DND-41 (cell line): ENCODE results near the gene RNF151.
"Not testable (repeated sequence)": the region's sequence is repeated elsewhere in the genome, so short reads cannot be mapped to it uniquely, and the experiment has no call there.

Experiments used
- ATAC-seq: fragments of 200-7000 bp; cut with Tn5 transposase; 3 replicates; pipeline ENCODE4 v1.9.1; 2021; ENCODE audit warnings: low read depth; ENCODE audit not compliant: insufficient read depth
- DNase-seq: peaks from one replicate; pipeline ENCODE4 v3.0.0-alpha.2; 2020
- H2AFZ ChIP-seq: 2 replicates; pipeline ENCODE4 v1.6.0; 2012; ENCODE audit warnings: low read depth, low read length
- H3K27ac ChIP-seq: 2 replicates; pipeline ENCODE4 v1.5.1; 2012; ENCODE audit warnings: low read length, inconsistent platforms
- H3K27me3 ChIP-seq: fragments of 200-600 bp; sonication (generic); 2 replicates; pipeline ENCODE4 v1.6.0; 2012; ENCODE audit warnings: low read length, mild to moderate bottlenecking, inconsistent platforms; ENCODE audit not compliant: insufficient read depth, poor library complexity
- H3K36me3 ChIP-seq: 2 replicates; pipeline ENCODE4 v1.5.1; 2012; ENCODE audit warnings: low read length, inconsistent platforms; ENCODE audit not compliant: insufficient read depth
- H3K4me1 ChIP-seq: 2 replicates; pipeline ENCODE4 v1.5.1; 2012; ENCODE audit warnings: mild to moderate bottlenecking, low read length; ENCODE audit not compliant: insufficient read depth
- H3K4me2 ChIP-seq: 2 replicates; pipeline ENCODE4 v1.6.0; 2012; ENCODE audit warnings: mild to moderate bottlenecking, moderate library complexity, low read length, inconsistent platforms; ENCODE audit not compliant: insufficient read depth
- H3K4me3 ChIP-seq, 2 experiments: fragments of 200-600 bp in 1 of 2; shearing (Covaris generic) in 1 of 2; 2 replicates each; pipeline ENCODE4 v1.5.1; 2012 to 2016; ENCODE audit warnings: inconsistent platforms in 2 of 2, low read length in 2 of 2, mild to moderate bottlenecking in 2 of 2, low read depth in 1 of 2, moderate library complexity in 1 of 2
- H3K79me2 ChIP-seq: 2 replicates; pipeline ENCODE4 v1.6.0; 2012; ENCODE audit warnings: low read length, inconsistent platforms; ENCODE audit not compliant: insufficient read depth
- H3K9ac ChIP-seq: 2 replicates; pipeline ENCODE4 v1.6.0; 2012; ENCODE audit warnings: low read depth, mild to moderate bottlenecking, inconsistent platforms, low read length, moderate library complexity
- H3K9me3 ChIP-seq: 2 replicates; pipeline ENCODE4 v1.5.1; 2012; ENCODE audit warnings: low read length, moderate library complexity, mild to moderate bottlenecking, inconsistent platforms; ENCODE audit not compliant: insufficient read depth, severe bottlenecking
- H4K20me1 ChIP-seq: 2 replicates; pipeline ENCODE4 v1.6.0; 2012; ENCODE audit warnings: low read length; ENCODE audit not compliant: insufficient read depth
- EZH2 ChIP-seq: IDR thresholded peaks from 3 replicates; pipeline ENCODE4 v1.6.1; 2012; ENCODE audit warnings: borderline replicate concordance, low read depth, mild to moderate bottlenecking, moderate library complexity, low read length, inconsistent platforms; ENCODE audit not compliant: severe bottlenecking
- TF ChIP-seq, protein P1 (sequence below): IDR thresholded peaks from 2 replicates; pipeline ENCODE4 v1.5.1; 2012; ENCODE audit warnings: borderline replicate concordance, low read length, moderate library complexity, mild to moderate bottlenecking; ENCODE audit not compliant: poor library complexity, severe bottlenecking; ENCODE audit errors: extremely low read depth

RNF151 gene

GRCh38 chr16:1938316-1938715 is 28.3 kb upstream of the RNF151 start:
- ATAC-seq (no peak), DNase-seq (no peak)
- H3K9me3 ChIP-seq, result no peaks in the 10 kb centered on the region
- no peak overlapping the region for H2AFZ ChIP-seq
- H3K9ac ChIP-seq, result no peak overlapping the region
- H3K4me3 ChIP-seq, result no peak overlapping the region
- no peak overlapping the region for H3K27ac ChIP-seq
- TF ChIP-seq EZH2, result no peak
- TF ChIP-seq, protein P1, sequence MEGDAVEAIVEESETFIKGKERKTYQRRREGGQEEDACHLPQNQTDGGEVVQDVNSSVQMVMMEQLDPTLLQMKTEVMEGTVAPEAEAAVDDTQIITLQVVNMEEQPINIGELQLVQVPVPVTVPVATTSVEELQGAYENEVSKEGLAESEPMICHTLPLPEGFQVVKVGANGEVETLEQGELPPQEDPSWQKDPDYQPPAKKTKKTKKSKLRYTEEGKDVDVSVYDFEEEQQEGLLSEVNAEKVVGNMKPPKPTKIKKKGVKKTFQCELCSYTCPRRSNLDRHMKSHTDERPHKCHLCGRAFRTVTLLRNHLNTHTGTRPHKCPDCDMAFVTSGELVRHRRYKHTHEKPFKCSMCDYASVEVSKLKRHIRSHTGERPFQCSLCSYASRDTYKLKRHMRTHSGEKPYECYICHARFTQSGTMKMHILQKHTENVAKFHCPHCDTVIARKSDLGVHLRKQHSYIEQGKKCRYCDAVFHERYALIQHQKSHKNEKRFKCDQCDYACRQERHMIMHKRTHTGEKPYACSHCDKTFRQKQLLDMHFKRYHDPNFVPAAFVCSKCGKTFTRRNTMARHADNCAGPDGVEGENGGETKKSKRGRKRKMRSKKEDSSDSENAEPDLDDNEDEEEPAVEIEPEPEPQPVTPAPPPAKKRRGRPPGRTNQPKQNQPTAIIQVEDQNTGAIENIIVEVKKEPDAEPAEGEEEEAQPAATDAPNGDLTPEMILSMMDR, result no peak
- peaks cover 17% of the 10 kb centered on the region for H3K4me1 ChIP-seq
- peaks cover 28% of the 10 kb centered on the region for H3K36me3 ChIP-seq
- no peak overlapping the region for H3K4me2 ChIP-seq
- H4K20me1 ChIP-seq, result no peaks in the 10 kb centered on the region; the same call in 1 of the 2 replicates
- H3K79me2 ChIP-seq, result no peaks in the 10 kb centered on the region; the same call in none of the 2 replicates
- H3K27me3 ChIP-seq, result no peaks in the 10 kb centered on the region

- H2AFZ ChIP-seq, result no peak overlapping the region
- no peaks in the 10 kb centered on the region for H3K27me3 ChIP-seq
- H3K9ac ChIP-seq, result no peak overlapping the region
- no peak overlapping the region for H3K27ac ChIP-seq
- H3K4me2 ChIP-seq, result no peak overlapping the region
- DNase-seq (no peak), ATAC-seq (no peak)
- no peaks in the 10 kb centered on the region; the same call in 1 of the 2 replicates for H4K20me1 ChIP-seq
- H3K79me2 ChIP-seq, result no peaks in the 10 kb centered on the region; the same call in none of the 2 replicates
- H3K4me1 ChIP-seq, result peaks cover 23% of the 10 kb centered on the region
- H3K36me3 ChIP-seq, result peaks cover 28% of the 10 kb centered on the region
- no peak for TF ChIP-seq EZH2
- TF ChIP-seq, protein P1, result no peak
- H3K9me3 ChIP-seq, result no peaks in the 10 kb centered on the region
- H3K4me3 ChIP-seq, result no peak overlapping the region
Observed at GRCh38 chr16:1938910-1939309, 27.7 kb upstream of the RNF151 start.

DNA sequence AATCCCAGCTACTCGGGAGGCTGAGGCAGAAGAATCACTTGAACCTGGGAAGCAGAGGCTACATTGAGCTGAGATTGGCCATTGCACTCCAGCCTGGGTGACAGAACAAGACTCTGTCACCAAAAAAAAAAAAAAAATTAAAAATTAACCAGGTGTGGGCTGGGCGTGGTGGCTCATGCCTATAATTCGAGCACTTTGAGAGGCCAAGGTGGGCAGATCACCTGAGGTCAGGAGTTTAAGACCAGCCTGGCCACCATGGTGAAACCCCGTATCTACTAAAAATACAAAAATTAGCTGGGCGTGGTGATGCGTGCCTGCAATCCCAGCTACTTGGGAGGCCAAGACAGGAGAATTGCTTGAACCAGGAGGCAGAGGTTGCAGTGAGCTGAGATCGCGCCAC is 26.8 kb upstream of the RNF151 start:
- H3K9ac ChIP-seq, H3K4me3 ChIP-seq, ATAC-seq, DNase-seq, H3K9me3 ChIP-seq, H3K27ac ChIP-seq, H4K20me1 ChIP-seq, H3K27me3 ChIP-seq, H3K79me2 ChIP-seq, H2AFZ ChIP-seq, H3K4me2 ChIP-seq: not testable (repeated sequence)
- Histone ChIP-seq H3K4me1 (peaks cover 26% of the 10 kb centered on the region), H3K36me3 (peaks cover 28% of the 10 kb centered on the region)

GRCh38 chr16:1940273-1941161 is 26.1 kb upstream of the RNF151 start:
- Histone ChIP-seq H4K20me1 (no peaks in the 10 kb centered on the region; the same call in 1 of the 2 replicates), H3K79me2 (no peaks in the 10 kb centered on the region; the same call in none of the 2 replicates), H3K4me3 (no peak overlapping the region), H3K9ac (no peak overlapping the region), H2AFZ (no peak overlapping the region), H3K36me3 (peaks cover 28% of the 10 kb centered on the region), H3K9me3 (no peaks in the 10 kb centered on the region), H3K27me3 (no peaks in the 10 kb centered on the region), H3K4me1 (peaks cover 26% of the 10 kb centered on the region), H3K4me2 (no peak overlapping the region), H3K27ac (no peak overlapping the region)
- TF ChIP-seq EZH2, result no peak
- TF ChIP-seq, protein P1, result no peak
- ATAC-seq (no peak), DNase-seq (no peak)
